ENCODE measurements around the gene TEX29.

TEX29 gene

DNA sequence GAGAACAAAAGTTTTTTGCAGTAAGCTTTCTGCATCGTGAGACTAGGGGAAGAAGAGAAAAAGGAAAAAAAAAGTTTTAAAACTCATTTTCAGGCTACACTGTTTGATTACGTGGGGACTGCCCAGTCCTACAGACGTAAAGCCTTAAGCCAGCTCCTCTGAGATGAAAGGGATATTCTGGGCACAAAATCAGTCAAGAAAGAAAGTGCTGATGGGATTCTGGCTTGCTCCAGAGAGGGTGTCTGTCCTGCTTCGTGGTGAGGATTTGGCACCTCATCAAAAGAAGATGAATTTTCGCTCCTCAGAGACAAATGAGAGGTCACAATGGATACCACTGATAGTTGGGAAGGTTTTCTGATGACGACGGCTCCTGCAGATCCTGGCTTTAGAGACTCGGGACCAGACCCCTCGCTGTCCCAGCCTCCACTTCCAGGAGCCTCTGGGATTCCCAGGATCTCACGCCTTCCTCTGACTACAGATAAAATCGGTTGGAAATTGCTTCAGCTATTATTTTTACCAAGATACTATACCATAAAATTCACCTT lies 9.7 kb downstream of the TEX29 start:
- no peak for DNase-seq
- in situ Hi-C loops (cut with HindIII; ENCODE audit: low pct_ligation_motif_present, low pct_unique_long_range_greater_than_20kb, low sequenced_read_pairs), result no loop called here

- in situ Hi-C loops (cut with HindIII; ENCODE audit: low pct_ligation_motif_present, low pct_unique_long_range_greater_than_20kb, low sequenced_read_pairs), result no loop called here
- DNase-seq, result no peak
Observed at GRCh38 chr13:111335298-111335697, 14.9 kb downstream of the TEX29 start.

GRCh38 chr13:111336666-111337065 lies 16.2 kb downstream of the TEX29 start:
- in situ Hi-C loops (cut with HindIII; ENCODE audit: low pct_ligation_motif_present, low pct_unique_long_range_greater_than_20kb, low sequenced_read_pairs), result no loop called here
- no peak for DNase-seq

DNA sequence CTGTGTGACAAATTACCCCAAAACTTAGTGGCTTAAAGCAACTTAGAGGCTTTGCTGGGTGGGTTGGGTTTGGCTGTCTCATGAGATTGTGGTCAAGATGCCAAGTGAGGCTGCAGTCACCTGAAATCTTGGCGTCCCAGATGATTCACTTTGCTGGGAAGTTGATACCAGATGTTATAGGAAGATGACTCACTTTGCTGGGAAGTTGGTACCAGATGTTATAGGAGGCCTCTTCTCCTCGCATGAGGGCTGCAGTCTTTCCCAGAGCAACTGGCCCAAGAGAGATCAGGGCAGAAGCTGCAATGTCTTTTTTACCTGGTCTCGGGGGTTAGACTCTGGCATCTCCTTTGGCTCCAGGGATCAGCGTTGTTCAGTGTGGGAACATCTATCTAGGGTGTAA lies 16.8 kb downstream of the TEX29 start:
- in situ Hi-C loops (cut with HindIII; ENCODE audit: low pct_ligation_motif_present, low pct_unique_long_range_greater_than_20kb, low sequenced_read_pairs), result no loop called here
- DNase-seq, result no peak

DNA sequence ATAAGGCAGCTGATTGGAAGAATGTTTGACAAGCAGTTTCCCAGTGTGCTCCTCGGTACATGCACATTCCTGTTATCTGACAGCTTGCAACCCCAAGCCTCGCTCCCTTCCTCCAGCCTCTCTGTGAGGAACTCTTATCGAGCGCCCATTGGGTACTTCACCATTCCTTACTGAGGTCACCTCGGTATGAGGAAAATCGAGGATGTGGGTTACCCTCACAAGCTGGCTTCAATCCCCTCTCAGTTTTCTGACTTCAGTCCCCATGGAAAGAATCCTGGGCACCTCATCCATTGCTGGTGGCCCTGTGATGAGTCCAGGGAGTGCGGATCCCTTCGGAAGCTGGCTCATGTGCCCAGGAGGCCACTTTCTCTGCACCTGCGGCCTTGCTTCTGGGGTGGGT lies 17.3 kb downstream of the TEX29 start:
- no peak for DNase-seq
- in situ Hi-C loops (cut with HindIII; ENCODE audit: low pct_ligation_motif_present, low pct_unique_long_range_greater_than_20kb, low sequenced_read_pairs), result no loop called here

- in situ Hi-C loops (cut with HindIII; ENCODE audit: low pct_ligation_motif_present, low pct_unique_long_range_greater_than_20kb, low sequenced_read_pairs), result no loop called here
Observed at GRCh38 chr13:111338841-111339240, 18.4 kb downstream of the TEX29 start.

DNA sequence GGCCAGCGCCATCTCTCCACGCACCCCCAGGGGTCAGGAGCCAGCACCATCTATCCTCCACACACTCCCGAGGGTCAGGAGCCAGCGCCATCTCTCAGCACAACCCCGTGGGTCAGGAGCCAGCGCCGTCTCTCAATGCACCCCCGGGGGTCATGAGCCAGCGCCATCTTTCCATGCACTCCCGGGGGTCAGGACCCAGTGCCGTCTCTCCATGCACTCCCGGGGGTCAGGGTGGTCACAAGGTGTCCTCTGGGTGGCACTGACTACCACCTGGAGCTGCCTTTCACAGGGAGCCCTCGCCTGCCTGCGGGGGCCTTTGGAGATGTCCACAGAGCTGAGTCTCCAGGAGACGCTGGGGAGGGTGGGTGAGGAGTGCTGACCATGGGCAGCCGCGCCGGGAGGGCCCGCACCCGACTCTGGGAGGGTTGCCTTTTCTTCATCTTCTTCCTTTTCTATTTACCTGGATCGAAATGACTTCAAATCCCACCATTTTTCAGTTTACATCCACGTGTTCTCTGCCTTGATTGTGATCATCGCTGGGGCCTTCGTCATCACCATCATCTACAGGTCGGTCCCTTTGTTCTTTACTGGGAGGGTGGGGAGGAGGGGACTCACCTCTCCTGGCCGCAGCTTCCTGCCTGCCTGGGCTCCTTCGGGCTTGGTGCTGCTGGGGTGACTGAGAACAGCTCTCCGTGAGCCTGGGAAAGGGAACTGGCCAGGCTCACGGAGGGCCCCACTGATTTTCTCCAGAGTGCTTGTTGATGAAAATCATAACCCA lies 19.1 kb downstream of the TEX29 start:
- no peak for DNase-seq
- in situ Hi-C loops (cut with HindIII; ENCODE audit: low pct_ligation_motif_present, low pct_unique_long_range_greater_than_20kb, low sequenced_read_pairs), result no loop called here

More at GRCh38 chr13:111338841-111339240, 18.4 kb downstream of the TEX29 start:
- DNase-seq, result no peak

- in situ Hi-C loops (cut with HindIII; ENCODE audit: low pct_ligation_motif_present, low pct_unique_long_range_greater_than_20kb, low sequenced_read_pairs), result no loop called here
- no peak for DNase-seq
Observed at GRCh38 chr13:111341886-111342285, 21.4 kb downstream of the TEX29 start.

GRCh38 chr13:111342721-111343120 lies 22.3 kb downstream of the TEX29 start:
- DNase-seq, result no peak

DNA sequence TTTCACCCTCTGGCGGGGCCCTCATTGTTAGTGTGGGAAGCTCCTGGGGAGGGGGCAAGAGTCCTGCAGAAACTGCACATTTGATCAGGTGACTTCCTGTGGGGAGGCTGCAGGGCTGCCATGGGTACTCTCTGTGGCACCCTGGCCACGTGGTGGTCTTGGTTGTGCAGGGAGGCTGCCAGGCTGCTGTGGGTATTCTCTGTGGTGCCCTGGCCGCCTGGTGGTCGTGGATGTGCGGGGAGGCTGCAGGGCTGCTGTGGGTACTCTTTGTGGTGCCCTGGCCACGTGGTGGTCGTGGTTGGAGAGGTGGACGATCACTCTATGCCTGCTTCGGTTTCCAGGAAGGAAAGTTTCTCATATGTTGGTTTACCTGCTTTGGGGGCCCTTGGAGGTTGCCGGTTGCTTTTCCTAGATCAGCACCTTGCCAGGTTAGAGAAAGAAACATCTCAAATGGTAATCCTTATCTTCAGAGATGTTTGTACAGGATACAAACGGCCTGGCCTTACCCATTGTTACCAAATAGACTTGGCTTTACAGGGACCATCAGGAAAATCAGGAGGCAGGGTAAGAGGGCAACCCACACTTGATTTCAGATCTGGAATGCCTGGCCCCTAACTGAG lies 22.9 kb downstream of the TEX29 start:
- in situ Hi-C loops (cut with HindIII; ENCODE audit: low pct_ligation_motif_present, low pct_unique_long_range_greater_than_20kb, low sequenced_read_pairs), result no loop called here
- no peak for DNase-seq

More at GRCh38 chr13:111342721-111343120, 22.3 kb downstream of the TEX29 start:
- in situ Hi-C loops (cut with HindIII; ENCODE audit: low pct_ligation_motif_present, low pct_unique_long_range_greater_than_20kb, low sequenced_read_pairs), result no loop called here

DNA sequence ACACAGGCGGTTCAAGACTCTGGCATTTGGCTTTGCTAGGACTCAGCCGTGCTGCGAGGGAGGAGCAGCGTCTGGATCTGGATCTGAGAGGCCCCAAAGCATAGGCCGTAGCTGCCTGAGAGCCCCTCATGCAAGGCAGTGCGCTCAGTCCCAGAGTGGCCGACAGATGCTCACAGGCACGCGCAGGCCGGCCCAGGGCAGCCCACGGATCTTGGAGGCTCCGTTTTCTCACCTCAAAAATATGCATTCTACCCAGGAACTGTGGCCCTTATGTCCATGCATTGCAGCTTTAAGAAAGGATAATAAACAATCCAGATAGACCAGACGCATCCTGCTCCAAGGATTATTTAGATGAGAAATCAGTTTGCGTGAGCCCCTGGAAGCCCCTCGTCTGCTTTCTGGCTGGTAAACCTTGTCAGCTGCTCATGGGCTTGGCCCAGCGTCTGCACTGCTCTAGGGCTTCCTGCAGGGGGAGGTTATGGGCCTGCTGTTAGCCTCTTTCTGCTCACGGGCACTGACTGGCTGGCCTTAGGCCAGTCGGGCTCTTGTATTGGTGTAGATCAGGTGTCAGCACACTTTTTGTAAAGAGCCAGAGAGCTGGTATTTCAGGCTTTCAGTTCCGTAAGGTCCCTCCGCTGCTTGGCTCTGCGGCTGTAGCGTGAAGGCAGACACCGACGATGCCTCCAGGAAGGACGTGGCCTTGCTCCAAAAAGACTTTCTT lies 24.2 kb downstream of the TEX29 start:
- DNase-seq, result peak; percentile 8
- in situ Hi-C loops (cut with HindIII; ENCODE audit: low pct_ligation_motif_present, low pct_unique_long_range_greater_than_20kb, low sequenced_read_pairs), result no loop called here

DNA sequence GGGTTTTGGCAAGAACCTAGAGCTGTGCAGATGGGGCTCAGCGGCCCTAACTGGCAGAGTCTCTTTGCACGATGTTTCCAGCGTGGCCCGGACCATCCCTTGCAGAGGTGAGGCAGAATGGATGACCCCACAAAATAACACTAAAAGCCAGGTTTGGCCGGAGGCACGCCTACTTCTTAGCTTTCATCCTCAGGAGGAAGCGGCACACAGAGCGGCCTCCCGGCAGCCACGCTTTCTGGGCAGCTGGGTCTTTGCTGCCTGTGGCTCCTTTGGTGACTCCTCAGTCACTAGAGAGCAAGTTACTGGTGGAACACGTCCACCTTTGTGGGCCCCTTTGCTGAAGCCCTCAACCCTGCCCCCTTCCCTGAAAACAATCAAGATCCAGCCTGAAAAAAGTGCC lies 25.2 kb downstream of the TEX29 start:
- DNase-seq, result no peak
- in situ Hi-C loops (cut with HindIII; ENCODE audit: low pct_ligation_motif_present, low pct_unique_long_range_greater_than_20kb, low sequenced_read_pairs), result no loop called here

DNA sequence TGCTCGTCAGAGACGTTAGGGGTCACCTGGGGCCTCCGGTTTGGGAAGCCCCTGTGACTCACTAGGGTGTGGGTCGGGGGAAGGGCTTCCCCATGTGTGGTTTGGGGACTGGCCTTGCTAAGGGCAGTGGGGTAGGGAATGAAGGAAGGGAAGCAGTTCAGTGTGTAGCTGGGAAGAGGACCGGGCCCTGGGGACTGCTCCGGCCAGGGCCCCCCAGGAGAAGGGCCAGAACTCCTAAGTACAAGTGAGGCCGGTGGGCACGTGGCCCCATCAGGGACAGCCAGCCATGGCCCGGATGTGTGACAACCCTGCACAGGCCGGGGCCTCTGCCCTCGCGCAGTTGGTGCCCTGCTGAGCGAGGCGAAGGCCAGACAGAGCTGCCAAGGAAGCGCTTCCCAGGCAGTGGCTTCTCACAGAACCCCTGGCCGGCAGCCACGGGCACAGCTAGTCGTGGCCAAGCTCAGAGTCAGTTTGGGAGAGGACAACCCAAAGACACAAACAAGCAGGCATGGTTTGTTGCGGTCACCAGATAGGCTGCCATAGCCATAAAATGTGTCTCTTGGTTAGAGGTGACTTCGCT lies 25.7 kb downstream of the TEX29 start:
- DNase-seq, result no peak
- in situ Hi-C loops (cut with HindIII; ENCODE audit: low pct_ligation_motif_present, low pct_unique_long_range_greater_than_20kb, low sequenced_read_pairs), result no loop called here

- in situ Hi-C loops (cut with HindIII; ENCODE audit: low pct_ligation_motif_present, low pct_unique_long_range_greater_than_20kb, low sequenced_read_pairs), result no loop called here
- DNase-seq, result no peak
Observed at GRCh38 chr13:111347438-111347837, 27.0 kb downstream of the TEX29 start.

GRCh38 chr13:111353508-111353907 lies 33.1 kb downstream of the TEX29 start:
- DNase-seq, result no peak
- in situ Hi-C loops (cut with HindIII; ENCODE audit: low pct_ligation_motif_present, low pct_unique_long_range_greater_than_20kb, low sequenced_read_pairs), result no loop called here

DNA sequence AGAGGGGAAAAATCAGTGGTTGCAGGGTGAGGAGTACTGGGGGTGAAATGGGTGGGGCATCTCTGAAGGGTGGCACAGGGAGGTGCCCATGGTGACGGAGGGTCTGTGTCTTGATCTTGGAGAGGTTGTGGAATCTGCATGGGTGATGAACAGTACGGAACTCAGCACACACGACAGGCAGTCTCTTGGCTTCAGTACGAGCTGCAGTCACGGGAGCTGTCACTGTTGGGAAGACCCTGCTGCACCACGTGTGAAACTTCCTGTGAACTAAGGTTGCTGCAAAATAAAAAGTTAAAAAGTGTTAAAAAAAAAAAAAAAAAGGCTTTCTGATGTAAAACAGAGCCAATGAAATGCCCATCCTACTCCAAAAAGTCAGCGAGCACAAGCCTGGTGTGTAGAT lies 34.3 kb downstream of the TEX29 start:
- in situ Hi-C loops (cut with HindIII; ENCODE audit: low pct_ligation_motif_present, low pct_unique_long_range_greater_than_20kb, low sequenced_read_pairs), result no loop called here

DNA sequence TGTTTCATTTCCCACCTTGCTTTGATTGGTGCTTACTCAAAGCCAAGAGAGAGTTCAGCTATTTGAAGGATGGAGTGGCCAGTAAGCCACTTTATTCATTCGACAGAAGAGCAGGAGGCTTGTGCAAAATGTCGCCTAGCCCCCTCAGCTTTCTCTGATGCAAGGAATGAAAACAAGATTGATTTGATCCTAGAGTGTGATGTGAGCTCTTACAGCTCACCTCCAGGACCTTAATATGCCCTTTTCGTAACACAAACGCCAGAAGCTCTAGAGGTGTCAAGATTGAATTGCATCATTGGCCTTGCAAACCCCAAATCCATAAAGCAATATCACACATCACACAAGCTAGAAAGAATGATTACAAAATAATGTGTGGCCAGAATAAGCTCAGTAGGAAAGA lies 36.4 kb downstream of the TEX29 start:
- in situ Hi-C loops (cut with HindIII; ENCODE audit: low pct_ligation_motif_present, low pct_unique_long_range_greater_than_20kb, low sequenced_read_pairs), result no loop called here
- DNase-seq, result no peak

More for the DNA sequence above, 34.3 kb downstream of the TEX29 start:
- DNase-seq, result no peak

GRCh38 chr13:111359237-111359915 lies 38.9 kb downstream of the TEX29 start:
- in situ Hi-C loops (cut with HindIII; ENCODE audit: low pct_ligation_motif_present, low pct_unique_long_range_greater_than_20kb, low sequenced_read_pairs), result no loop called here
- DNase-seq, result no peak
